DMS153 (cell line): Measurements from ENCODE around the gene MET.
"Not testable (repeated sequence)": the region's sequence is repeated elsewhere in the genome, so short reads cannot be mapped to it uniquely, and the experiment has no call there.

Source experiments
- DNase-seq: peaks from one replicate; lab custom pipeline; 2025; lab: John Stamatoyannopoulos, UW

MET gene

GRCh38 chr7:116698930-116699721 lies 27.1 kb downstream of the MET start:
- DNase-seq: peak; percentile 92

- no peak for DNase-seq
Measured at GRCh38 chr7:116699722-116700120, 27.7 kb downstream of the MET start.

GRCh38 chr7:116702046-116702785 lies 30.2 kb downstream of the MET start:
- no peak for DNase-seq

GRCh38 chr7:116704650-116705228 lies 32.7 kb downstream of the MET start:
- DNase-seq: no peak

- no peak for DNase-seq
Measured at GRCh38 chr7:116705419-116705818, 33.4 kb downstream of the MET start.

- peak; percentile 31 for DNase-seq
Measured at GRCh38 chr7:116706668-116707126, 34.7 kb downstream of the MET start.

GRCh38 chr7:116707289-116707688 lies 35.3 kb downstream of the MET start:
- no peak for DNase-seq

GRCh38 chr7:116708248-116708647 lies 36.3 kb downstream of the MET start:
- DNase-seq: no peak

- DNase-seq: no peak
Measured at GRCh38 chr7:116708861-116709260, 36.9 kb downstream of the MET start.

GRCh38 chr7:116709336-116709735 lies 37.3 kb downstream of the MET start:
- no peak for DNase-seq

- DNase-seq: peak; percentile 95
Measured at GRCh38 chr7:116710764-116711452, 38.9 kb downstream of the MET start.

GRCh38 chr7:116711790-116712189 lies 39.8 kb downstream of the MET start:
- no peak for DNase-seq

- DNase-seq: no peak
Measured at GRCh38 chr7:116713500-116713899, 41.5 kb downstream of the MET start.

GRCh38 chr7:116713918-116714317 lies 41.9 kb downstream of the MET start:
- no peak for DNase-seq

- no peak for DNase-seq
Measured at GRCh38 chr7:116715077-116715476, 43.1 kb downstream of the MET start.

GRCh38 chr7:116717137-116717536 lies 45.1 kb downstream of the MET start:
- DNase-seq: no peak

GRCh38 chr7:116723959-116724529 lies 52.0 kb downstream of the MET start:
- DNase-seq: not testable (repeated sequence)

- no peak for DNase-seq
Measured at GRCh38 chr7:116724560-116725231, 52.7 kb downstream of the MET start.

- peak; percentile 19 for DNase-seq
Measured at GRCh38 chr7:116726149-116726548, 54.2 kb downstream of the MET start.

GRCh38 chr7:116726713-116727431 lies 54.9 kb downstream of the MET start:
- no peak for DNase-seq
